ENCODE measurements around the gene MAP3K14.
"Not testable (repeated sequence)": the region's sequence is repeated elsewhere in the genome, so short reads cannot be mapped to it uniquely, and the experiment has no call there.

The MAP3K14 gene

DNA sequence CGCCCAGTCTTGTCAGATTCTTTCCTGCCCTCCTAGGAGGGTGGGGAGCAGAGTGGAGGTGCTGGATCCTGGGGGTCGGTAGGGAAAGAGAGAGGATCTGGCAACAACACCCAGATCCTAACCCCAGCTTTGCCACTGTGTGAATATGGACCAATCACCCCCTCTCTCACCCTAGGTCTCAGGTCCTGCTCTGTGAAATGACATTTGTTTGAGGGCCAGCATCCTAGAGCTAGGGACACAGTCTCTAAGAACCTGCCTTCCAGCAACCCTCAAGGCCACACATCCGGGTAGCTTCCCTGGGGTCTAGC, 28.4 kb upstream of the MAP3K14 start:
- H3K27ac Mint-ChIP-seq: no peak overlapping the region
- DNase-seq: no peak
- H3K9me3 Mint-ChIP-seq: no peaks in the 10 kb centered on the region
- no peaks in the 10 kb centered on the region for H3K36me3 Mint-ChIP-seq
- CTCF ChIA-PET: interaction anchor here (1.3 kb wide), 1 partner anchor 147 kb away, joined by 3 read pairs; no protein-coding TSS in a partner anchor
- H3K4me1 Mint-ChIP-seq: no peaks in the 10 kb centered on the region
- H3K4me3 Mint-ChIP-seq: no peak overlapping the region
- peaks cover 55% of the 10 kb centered on the region for H3K27me3 Mint-ChIP-seq

DNA sequence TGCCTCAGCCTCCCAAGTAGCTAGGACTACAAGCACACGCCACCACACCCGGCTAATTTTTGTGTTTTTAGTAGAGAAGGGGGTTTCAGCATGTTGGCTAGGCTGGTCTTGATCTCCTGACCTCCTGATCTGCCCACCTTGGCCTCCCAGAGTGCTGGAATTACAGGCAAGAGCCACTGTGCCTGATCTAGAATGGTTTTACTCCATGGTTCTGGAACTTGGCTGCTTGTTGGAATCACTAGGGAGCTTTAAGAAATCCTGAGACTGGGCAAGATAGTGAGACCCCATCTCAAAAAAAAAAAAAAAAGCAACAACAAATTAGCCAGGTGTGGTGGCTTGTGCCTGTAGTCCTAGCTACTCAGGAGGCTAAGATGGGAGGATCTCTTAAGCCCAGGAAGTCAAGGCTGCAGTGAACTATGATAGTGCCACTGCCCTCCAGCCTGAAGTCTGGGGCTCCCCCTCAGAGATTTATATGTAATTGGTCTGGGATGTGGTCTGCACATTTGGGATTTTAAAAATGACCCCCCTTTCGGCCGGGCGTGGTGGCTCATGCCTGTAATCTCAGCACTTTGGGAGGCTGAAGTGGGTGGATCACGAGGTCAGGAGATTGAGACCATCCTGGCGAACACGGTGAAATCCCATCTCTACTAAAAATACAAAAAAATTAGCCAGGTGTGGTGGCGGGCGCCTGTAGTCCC, 27.3 kb upstream of the MAP3K14 start:
- peaks cover 64% of the 10 kb centered on the region for H3K27me3 Mint-ChIP-seq
- H3K27ac Mint-ChIP-seq, H3K36me3 Mint-ChIP-seq, H3K4me3 Mint-ChIP-seq, H3K9me3 Mint-ChIP-seq, H3K4me1 Mint-ChIP-seq, DNase-seq: not testable (repeated sequence)
- CTCF ChIA-PET: interaction anchor here (1.3 kb wide), 1 partner anchor 146 kb away, joined by 3 read pairs; no protein-coding TSS in a partner anchor

DNA sequence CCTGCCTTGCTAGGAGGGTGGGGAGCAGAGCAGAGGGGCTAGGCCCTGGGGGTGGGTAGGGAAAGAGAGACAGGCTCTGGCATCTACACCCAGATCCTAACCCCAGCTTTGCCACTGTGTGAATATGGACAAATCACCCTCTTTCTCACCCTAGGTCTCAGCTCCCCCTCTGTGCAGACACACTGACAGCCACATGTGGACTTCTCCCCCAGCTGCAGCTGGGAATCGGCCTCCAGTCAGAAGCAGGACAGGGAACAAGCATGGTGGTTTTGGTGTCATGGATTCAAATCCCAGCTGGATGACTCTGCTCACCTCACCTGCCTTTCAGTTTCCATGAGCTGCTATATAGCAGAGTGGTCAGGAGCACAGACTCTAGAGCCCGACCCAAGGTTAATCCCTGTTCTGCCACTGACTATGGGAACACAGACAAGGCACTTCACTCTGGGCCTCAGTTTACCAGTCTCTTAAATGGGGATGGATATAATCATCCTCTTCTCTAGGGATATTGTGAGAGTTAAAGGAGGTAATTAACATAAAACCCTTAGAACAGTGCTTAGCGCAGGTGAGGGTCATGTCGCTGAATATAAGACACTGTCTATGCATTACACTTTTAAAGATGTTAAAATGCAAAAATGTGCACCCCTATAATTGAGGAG, 26.2 kb upstream of the MAP3K14 start:
- Mint-ChIP-seq H3K4me1 (no peaks in the 10 kb centered on the region), H3K4me3 (no peak overlapping the region), H3K36me3 (no peaks in the 10 kb centered on the region), H3K27me3 (peaks cover 60% of the 10 kb centered on the region), H3K27ac (no peak overlapping the region), H3K9me3 (no peaks in the 10 kb centered on the region)
- CTCF ChIA-PET: no interaction called here
- no peak for DNase-seq

DNA sequence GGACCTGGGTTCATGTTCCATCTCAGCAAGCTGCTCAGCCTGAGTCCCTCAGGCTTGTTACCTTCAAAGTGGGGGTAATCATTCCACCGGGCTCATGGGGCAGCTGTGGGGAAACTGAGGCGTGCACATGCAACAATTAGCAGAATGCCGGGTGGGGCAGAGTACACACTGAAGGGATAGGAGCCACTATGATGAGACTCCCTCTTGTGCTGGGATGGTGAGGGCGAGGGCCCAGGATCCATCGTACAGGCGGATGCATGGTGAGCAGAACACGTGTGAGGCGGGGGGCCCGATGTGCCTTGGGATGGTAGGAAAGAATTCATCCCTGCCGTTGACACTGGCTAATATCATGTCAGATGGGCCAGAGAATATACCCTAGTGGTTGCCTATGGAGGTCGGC, 25.5 kb upstream of the MAP3K14 start:
- no peaks in the 10 kb centered on the region for H3K4me1 Mint-ChIP-seq

DNA sequence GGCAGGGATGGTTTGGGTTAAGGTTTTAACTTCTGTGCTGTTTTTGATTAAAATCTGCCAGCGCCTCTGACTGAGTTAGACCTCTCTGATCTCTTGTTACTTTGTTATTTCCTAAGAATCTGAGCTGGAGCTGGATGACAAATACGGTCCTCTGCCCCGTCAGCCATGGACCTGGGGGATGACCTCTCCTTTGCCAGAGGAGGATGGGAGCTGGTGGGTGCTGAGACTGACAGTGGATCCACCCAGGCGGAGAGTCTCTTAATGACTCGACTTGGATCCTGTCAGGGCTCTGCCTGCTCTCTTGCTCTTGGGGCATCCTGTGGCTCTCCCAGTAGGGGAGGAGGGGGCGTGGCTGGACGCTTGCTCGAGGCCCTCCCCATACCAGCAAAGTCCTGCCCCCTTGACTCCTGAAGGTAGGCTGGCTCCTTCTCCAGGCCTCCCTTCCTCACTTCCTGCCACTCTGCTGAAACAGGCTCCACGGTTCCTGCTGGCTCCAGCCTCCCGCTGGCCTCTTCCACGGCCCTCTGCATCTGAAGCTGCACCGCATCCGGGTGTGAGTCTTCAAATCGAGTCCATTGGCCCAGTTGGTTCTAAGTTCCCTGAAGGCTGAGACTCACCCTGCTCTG, 24.8 kb upstream of the MAP3K14 start:
- CTCF ChIA-PET: no interaction called here
- no peaks in the 10 kb centered on the region for H3K4me1 Mint-ChIP-seq

More for the DNA sequence above, 25.5 kb upstream of the MAP3K14 start:
- Mint-ChIP-seq H3K27me3 (peaks cover 58% of the 10 kb centered on the region), H3K36me3 (no peaks in the 10 kb centered on the region), H3K27ac (no peak overlapping the region), H3K9me3 (no peaks in the 10 kb centered on the region), H3K4me3 (no peak overlapping the region)
- CTCF ChIA-PET: no interaction called here
- no peak for DNase-seq

DNA sequence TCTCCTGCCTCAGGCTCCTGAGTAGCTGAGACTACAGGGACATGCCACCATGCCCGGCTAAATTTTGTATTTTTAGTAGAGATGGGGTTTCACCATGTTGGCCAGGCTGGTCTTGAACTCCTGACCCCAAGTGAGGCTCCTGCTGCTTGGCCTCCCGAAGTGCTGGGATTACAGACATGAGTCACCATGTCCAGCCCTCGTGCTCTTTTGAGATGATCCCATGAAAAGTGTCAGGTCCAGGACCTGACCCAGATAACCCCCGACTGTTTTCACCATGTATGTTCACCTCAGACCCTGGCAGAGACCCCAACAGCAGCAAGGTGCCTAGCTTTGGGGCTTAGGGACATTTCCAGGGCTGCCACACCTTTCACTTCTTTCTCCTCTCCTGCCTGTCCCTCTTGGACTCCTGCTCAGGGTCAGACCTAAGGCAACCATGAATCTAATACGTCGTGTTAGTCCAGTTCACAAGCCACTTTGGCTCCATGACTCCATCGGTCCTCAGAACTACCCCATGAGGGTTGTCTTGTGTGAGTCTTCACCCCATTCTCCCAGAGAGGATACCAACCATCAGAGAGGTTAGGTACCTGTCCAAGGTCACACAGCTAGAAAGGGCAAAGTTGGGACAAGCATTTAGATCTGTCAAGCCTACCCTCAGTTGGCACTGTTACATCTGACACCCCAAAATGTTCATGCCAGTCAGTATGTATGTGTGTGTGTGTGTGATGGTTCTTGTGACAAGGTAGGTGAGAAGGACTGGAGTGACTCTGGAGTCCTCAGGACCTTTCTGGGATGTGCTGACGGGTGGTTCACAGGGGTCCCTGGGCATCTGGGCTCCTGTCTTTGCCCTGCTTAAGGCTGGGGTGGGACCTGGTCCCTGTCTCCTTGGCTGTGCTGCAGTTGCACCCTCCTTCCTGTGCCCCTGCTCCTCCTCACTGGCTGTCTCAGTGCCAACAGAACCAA, 23.1 kb upstream of the MAP3K14 start:
- H3K27ac Mint-ChIP-seq: no peak overlapping the region
- H3K4me1 Mint-ChIP-seq: no peaks in the 10 kb centered on the region
- no peak for DNase-seq
- CTCF ChIA-PET: no interaction called here
- no peaks in the 10 kb centered on the region for H3K9me3 Mint-ChIP-seq
- H3K36me3 Mint-ChIP-seq: no peaks in the 10 kb centered on the region
- H3K27me3 Mint-ChIP-seq: peaks cover 40% of the 10 kb centered on the region
- H3K4me3 Mint-ChIP-seq: no peak overlapping the region

More for the DNA sequence above, 24.8 kb upstream of the MAP3K14 start:
- H3K4me3 Mint-ChIP-seq: no peak overlapping the region
- H3K27ac Mint-ChIP-seq: peak overlapping the region; percentile 31
- no peaks in the 10 kb centered on the region for H3K9me3 Mint-ChIP-seq
- no peak for DNase-seq
- peaks cover 53% of the 10 kb centered on the region for H3K27me3 Mint-ChIP-seq
- H3K36me3 Mint-ChIP-seq: no peaks in the 10 kb centered on the region

DNA sequence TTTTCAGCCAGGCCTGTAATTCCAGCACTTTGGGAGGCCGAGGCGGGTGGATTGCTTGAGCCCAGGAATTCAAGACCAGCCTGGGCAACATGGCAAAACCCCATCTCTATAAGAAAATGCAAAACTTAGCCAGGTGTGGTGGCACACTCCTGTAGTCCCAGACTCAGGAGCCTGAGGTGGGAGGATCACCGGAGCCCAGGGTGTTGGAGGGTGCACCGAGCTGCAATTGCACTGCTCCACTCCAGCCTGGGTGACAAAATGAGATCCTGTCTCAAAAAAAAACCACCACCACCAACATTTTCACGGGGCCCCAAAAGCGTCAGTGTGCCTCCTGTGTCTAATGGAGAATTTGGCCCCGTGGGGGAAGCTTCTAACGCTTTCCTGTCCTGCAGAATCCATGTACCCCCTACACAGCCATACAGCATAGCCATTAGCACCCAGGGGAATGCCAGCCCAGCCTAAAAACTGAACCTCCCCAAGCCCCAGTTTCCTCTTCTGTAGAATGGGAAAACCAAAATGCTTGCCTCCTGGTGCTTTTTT, 22.2 kb upstream of the MAP3K14 start:
- Mint-ChIP-seq H3K27me3 (peaks cover 36% of the 10 kb centered on the region), H3K9me3 (no peaks in the 10 kb centered on the region), H3K27ac (no peak overlapping the region), H3K4me1 (peaks cover 5% of the 10 kb centered on the region), H3K4me3 (no peak overlapping the region), H3K36me3 (no peaks in the 10 kb centered on the region)
- DNase-seq: no peak
- CTCF ChIA-PET: no interaction called here

DNA sequence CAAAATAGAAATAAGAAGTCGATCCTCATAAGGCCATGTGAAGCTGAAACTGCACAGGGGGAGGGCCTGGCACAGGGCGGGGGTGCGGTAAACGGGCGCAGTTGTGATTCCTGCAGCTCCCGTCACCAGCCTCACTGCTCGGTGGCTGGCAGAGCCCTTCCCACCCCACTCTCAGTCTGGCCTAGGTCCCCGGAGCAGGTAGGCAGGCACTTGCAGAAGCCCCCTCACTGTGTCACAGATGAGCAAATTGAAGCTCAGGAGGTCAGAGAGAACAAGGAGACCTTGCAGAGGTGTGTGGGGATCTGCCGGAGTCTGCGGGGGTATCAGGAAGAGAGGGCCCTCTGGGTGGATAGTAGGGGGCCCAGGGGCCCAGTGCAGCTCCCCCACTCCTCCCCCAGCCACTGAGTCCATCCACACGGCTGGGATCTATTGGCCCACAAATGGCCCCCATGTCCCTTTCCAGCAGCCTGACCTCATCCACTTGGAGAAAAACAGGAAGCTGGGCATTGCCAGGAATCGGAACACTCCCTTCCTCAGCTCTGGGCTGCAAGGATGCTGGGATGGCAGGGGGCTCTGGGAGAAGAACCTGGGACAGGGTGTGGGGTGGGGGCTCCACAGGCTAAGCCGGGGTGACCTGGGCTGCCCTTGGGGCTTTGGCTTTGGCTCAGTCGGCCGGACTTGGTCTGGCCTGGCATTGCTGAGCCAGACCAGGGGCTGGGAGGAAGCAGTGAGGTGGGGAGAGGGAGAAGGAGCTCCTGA, 21.4 kb upstream of the MAP3K14 start:
- Mint-ChIP-seq H3K36me3 (no peaks in the 10 kb centered on the region), H3K27me3 (peaks cover 30% of the 10 kb centered on the region), H3K27ac (no peak overlapping the region), H3K4me1 (peaks cover 12% of the 10 kb centered on the region), H3K9me3 (no peaks in the 10 kb centered on the region), H3K4me3 (no peak overlapping the region)
- DNase-seq: no peak
- CTCF ChIA-PET: no interaction called here

DNA sequence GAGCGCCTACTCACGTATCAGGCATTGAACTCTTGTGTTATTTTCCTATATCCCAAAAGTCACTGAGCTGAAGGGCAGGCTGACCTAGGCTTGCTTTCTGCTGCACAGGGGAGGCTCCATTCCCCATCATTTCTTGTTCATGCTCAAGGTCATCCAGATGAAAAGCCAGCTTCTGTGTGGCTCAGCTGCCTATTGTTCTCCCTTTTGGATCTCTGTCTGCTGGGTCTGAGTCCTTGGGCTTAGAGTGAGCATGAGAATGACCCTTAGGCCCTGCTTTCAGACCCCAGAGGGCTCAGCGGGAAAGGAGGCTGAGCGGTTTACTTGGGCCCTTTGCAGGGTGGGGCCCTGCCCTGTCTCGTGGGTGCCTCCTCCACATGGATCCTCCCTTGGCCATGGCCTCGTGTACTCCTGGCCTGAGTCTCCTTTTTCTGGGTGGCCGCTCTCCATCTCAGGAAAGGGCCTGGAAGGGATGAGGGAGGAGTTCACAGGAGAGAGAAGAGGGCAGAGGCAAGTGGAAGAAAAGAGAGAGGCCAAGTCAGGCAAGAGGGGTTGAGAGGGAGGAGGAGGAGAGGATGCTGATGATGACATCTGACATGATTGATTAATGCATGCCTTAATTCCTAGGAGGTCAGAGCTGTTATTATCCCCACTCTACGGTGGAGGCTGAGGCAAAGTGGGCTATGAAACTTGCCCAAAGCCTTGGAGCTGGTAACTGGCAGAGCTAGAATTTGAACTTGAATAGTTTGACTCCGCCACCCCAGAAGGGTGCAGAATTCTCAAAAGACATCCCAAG, 19.8 kb upstream of the MAP3K14 start:
- CTCF ChIA-PET: no interaction called here
- no peak overlapping the region for H3K27ac Mint-ChIP-seq
- no peaks in the 10 kb centered on the region for H3K9me3 Mint-ChIP-seq
- no peak for DNase-seq
- no peaks in the 10 kb centered on the region for H3K36me3 Mint-ChIP-seq
- peaks cover 23% of the 10 kb centered on the region for H3K4me1 Mint-ChIP-seq
- H3K4me3 Mint-ChIP-seq: no peak overlapping the region
- H3K27me3 Mint-ChIP-seq: peaks cover 17% of the 10 kb centered on the region

DNA sequence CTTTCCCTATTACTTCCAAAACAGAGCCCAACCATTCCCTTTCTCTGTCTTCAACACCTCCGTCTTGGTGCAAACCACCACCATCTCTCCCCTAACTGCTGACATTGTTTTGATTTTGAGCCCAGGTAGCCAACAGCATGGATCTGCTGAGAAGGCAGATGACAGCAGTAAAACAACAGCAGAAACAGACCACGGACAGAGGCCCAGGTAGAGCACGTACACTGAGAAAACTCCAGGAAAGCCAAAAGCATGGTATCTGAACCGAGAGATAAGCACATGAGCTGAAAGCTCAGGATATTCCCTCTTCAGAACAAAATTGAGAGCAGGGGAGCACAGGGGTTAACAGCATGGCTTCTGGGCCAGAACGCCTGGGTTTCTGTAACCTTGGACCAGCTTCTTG, 18.9 kb upstream of the MAP3K14 start:
- H3K4me3 Mint-ChIP-seq: no peak overlapping the region
- no peak for DNase-seq
- no peaks in the 10 kb centered on the region for H3K9me3 Mint-ChIP-seq
- CTCF ChIA-PET: interaction anchor here (1.3 kb wide), 1 partner anchor 58 kb away, joined by 4 read pairs; no protein-coding TSS in a partner anchor
- peaks cover 14% of the 10 kb centered on the region for H3K27me3 Mint-ChIP-seq
- no peaks in the 10 kb centered on the region for H3K36me3 Mint-ChIP-seq
- H3K4me1 Mint-ChIP-seq: peaks cover 23% of the 10 kb centered on the region
- H3K27ac Mint-ChIP-seq: no peak overlapping the region

DNA sequence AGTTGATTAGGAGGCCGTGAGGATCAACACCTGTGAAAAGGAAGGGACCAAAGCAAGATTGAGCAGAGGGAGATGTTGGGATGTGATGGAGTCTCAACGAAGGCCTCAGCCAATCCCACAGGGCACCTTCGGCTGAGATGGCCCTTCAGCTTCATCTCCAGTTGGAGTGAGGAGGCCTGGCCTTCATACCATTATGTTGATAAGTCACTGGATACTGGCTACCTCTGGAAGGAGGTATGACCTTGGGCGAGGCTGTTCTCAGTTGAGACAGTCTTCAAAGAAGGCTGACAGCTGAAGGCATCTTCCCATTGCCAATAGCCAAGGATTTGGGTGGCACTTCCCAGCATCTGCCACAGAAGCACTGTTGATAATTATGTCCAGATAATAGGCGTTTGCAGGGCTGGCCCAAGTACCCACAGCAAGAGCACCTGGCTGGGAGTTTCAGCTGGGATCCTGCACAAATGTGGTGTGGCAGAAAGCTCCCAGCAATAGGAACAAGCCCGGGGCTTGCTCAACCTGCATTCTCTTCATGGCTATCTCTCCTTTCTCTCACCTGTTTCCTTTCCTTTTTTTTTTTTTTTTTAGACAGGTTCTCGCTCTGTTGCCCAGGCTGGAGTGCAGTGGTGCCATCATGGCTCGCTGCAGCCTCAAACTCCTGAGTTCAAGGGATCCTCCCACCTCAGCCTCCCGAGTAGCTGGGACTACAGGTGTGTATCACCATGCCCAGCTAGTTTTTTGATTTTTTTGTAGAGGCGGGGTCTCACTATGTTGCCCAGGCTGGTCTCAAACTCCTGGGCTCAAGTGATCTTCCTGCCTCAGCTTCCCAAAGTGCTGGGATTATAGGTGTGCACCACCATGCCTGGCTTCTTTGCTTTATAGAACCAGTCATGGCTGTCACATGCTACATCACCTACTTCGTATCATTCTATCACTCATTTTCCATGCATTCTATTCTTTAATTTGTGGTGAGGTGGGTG, 18.2 kb upstream of the MAP3K14 start:
- no peaks in the 10 kb centered on the region for H3K9me3 Mint-ChIP-seq
- H3K27me3 Mint-ChIP-seq: peaks cover 10% of the 10 kb centered on the region
- CTCF ChIA-PET: interaction anchor here (0.7 to 1.3 kb wide), 2 partner anchors 57 to 611 kb away, joined by 3 to 4 read pairs; no protein-coding TSS in a partner anchor
- peaks cover 23% of the 10 kb centered on the region for H3K4me1 Mint-ChIP-seq
- H3K36me3 Mint-ChIP-seq: no peaks in the 10 kb centered on the region
- H3K27ac Mint-ChIP-seq: no peak overlapping the region
- H3K4me3 Mint-ChIP-seq: no peak overlapping the region
- DNase-seq: no peak

DNA sequence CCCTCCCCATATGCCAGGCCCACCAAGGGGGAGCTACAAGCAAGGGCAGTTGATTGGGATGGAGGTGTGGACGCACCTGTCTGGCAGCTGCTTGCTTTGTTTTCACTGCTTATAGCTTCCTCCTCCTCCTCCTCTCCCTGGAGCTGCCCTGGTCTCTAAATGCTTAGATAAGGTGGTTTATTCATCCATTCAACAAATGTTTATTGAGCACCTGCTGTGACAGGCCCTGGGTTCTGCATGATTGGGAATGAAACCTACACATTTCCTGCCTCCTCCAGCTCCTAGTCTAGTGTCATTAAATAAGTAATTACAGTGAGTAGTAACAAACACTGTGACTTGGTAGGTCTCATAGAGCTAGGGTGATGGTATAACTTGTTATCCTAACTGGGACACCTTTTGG, 17.4 kb upstream of the MAP3K14 start:
- no peak overlapping the region for H3K4me3 Mint-ChIP-seq
- H3K9me3 Mint-ChIP-seq: no peaks in the 10 kb centered on the region
- no peaks in the 10 kb centered on the region for H3K36me3 Mint-ChIP-seq
- DNase-seq: no peak
- peaks cover 6% of the 10 kb centered on the region for H3K27me3 Mint-ChIP-seq
- CTCF ChIA-PET: no interaction called here
- no peak overlapping the region for H3K27ac Mint-ChIP-seq
- H3K4me1 Mint-ChIP-seq: peaks cover 23% of the 10 kb centered on the region

Data from activated naive CD4-positive, alpha-beta T cell treated with anti-CD3 and anti-CD28 coated beads, Interleukin-2, amount 10 ng/mL, durations not matched to agents 7 days and 5 days (primary cell).